ENCODE measurements around the gene ARID1B.

DNA sequence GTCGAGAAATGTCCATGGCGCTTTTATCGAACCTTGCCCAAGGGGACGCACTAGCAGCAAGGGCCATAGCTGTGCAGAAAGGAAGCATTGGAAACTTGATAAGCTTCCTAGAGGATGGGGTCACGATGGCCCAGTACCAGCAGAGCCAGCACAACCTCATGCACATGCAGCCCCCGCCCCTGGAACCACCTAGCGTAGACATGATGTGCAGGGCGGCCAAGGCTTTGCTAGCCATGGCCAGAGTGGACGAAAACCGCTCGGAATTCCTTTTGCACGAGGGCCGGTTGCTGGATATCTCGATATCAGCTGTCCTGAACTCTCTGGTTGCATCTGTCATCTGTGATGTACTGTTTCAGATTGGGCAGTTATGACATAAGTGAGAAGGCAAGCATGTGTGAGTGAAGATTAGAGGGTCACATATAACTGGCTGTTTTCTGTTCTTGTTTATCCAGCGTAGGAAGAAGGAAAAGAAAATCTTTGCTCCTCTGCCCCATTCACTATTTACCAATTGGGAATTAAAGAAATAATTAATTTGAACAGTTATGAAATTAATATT lies 430.4 kb downstream of the ARID1B start:
- TF ChIP-seq, protein P1, sequence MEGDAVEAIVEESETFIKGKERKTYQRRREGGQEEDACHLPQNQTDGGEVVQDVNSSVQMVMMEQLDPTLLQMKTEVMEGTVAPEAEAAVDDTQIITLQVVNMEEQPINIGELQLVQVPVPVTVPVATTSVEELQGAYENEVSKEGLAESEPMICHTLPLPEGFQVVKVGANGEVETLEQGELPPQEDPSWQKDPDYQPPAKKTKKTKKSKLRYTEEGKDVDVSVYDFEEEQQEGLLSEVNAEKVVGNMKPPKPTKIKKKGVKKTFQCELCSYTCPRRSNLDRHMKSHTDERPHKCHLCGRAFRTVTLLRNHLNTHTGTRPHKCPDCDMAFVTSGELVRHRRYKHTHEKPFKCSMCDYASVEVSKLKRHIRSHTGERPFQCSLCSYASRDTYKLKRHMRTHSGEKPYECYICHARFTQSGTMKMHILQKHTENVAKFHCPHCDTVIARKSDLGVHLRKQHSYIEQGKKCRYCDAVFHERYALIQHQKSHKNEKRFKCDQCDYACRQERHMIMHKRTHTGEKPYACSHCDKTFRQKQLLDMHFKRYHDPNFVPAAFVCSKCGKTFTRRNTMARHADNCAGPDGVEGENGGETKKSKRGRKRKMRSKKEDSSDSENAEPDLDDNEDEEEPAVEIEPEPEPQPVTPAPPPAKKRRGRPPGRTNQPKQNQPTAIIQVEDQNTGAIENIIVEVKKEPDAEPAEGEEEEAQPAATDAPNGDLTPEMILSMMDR (conservative IDR thresholded peaks at IDR 0.05; ENCODE audit: low read depth, low read length), result no peak
- TF ChIP-seq POLR2A (IDR thresholded peaks at IDR 0.05; ENCODE audit: low read depth, low read length) (no peak), BHLHE40 (IDR thresholded peaks at IDR 0.05; ENCODE audit: low read depth, low read length) (no peak), FOS (IDR thresholded peaks at IDR 0.05; ENCODE audit: low read depth, low read length) (no peak), SMC3 (IDR thresholded peaks at IDR 0.05; ENCODE audit: low read depth, low read length) (no peak), CEBPB (IDR thresholded peaks at IDR 0.05; ENCODE audit: low read depth, low read length) (no peak), RFX5 (IDR thresholded peaks at IDR 0.05; ENCODE audit: low read depth, low read length) (no peak), MAFK (IDR thresholded peaks at IDR 0.05; ENCODE audit: low read depth, low read length) (no peak)

Measured in IMR-90 (cell line).